Right renal cortex interstitium (tissue), 3 donors: ENCODE results near the gene RNU6-7. TPM values are rescaled to one million over a fixed set of nuclear protein-coding genes. Genes with fewer than 3 reads are reported as not detected.

Experiments
- DNase-seq, 3 donors: peaks; one replicate each; pipeline ENCODE4 v3.0.0-alpha.2; 2013; ENCODE audit warnings: low read depth in 3 of 3, low spot score in 2 of 3
- polyA plus RNA-seq, 3 donors: library from polyadenylated mRNA; unstranded; fragments of 120-200 nt; gene quantifications; one replicate each; pipeline ENCODE4 v1.2.1, GENCODE V29; 2013; ENCODE audit not compliant: insufficient read length in 3 of 3

The RNU6-7 gene
- not detected for polyA plus RNA-seq

DNA sequence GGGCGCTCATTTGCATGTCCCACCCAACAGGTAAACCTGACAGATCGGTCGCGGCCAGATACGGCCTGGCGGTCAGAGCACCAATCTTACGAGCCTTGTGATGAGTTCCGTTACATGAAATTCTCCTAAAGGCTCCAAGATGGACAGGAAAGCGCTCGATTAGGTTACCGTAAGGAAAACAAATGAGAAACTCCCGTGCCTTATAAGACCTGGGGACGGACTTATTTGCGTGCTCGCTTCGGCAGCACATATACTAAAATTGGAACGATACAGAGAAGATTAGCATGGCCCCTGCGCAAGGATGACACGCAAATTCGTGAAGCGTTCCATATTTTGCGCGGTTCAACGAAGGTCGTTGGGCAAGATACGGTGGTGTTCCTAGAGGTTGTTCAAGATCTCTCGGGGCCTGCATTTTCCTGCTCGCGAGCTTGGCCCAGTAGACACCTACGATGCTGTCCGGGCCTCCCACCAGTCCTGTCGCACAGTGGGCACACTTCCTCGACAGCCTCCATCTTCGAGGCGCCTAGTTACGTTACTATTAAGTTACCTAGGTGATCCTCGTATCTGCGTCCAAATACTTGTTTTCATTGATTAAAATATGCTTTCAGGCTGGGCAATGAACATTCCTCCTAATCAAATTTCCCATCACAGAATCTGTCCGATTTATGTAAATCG lies at the start of gene RNU6-7:
RNU6-7 (plus strand) TSS at position 230 of the 675 bp plus-strand sequence.
- DNase-seq = peak; percentile 61 to 79 (median 77)

GRCh38 chr14:32166029-32166428 lies 35.8 kb upstream of the RNU6-7 start:
- DNase-seq = no peak

DNA sequence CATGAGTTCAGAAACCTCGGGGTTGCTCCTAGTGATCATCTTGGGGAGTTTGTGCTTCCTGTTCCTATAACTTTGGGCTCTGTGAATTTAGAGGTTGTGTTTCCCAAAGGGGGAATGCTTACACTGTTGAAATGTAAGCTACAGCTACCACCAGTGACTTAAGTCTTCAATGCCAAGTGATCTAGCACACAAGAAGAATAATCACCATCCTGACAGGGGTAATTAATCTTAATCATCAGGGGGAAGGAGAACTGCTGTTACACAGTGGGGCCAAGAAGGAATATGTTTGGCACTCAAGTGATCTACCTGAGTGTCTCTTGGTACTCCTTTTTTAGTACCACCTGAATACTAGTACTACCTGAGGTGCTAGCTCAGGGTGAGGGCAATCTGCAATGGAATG lies 34.9 kb upstream of the RNU6-7 start:
- no peak for DNase-seq

DNA sequence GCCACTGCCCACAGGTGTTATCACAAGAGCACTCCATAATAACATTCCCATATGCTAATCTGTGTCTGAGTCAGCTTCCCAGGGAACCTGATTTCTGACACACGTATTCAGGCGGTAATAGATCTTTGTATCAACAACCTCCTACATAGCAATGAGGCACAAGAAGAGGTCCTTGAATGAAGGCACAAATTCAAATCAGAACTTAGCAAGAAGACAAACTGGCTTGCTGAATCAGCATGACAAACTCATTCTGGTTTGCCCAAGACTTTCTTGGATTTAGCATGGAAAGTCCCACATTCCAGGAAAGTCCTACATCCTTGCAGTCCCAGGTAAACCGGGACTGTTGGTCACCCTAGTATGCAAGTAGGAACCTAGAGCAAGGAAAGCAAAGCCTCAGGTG lies 33.9 kb upstream of the RNU6-7 start:
- DNase-seq = no peak

DNA sequence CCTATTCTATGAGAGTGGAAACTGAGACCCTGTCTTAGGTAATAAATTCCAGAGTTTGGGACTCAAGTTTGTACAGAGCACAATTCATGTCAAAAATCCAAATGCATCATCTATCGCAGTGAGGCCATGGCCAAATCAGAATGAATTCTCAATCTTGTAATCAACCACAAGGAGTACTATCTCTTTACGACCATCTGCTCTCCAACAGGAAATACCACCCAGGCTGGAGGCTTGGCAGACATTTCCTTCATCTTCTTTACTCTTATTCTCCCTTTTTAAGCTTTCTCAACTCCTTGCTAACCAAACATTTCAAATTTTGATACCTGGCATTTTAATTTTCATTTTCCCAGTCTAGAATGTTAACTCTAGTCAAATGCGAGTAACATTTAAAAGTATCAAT lies 32.7 kb upstream of the RNU6-7 start:
- no peak for DNase-seq

GRCh38 chr14:32171469-32171868 lies 30.4 kb upstream of the RNU6-7 start:
- DNase-seq = no peak

DNA sequence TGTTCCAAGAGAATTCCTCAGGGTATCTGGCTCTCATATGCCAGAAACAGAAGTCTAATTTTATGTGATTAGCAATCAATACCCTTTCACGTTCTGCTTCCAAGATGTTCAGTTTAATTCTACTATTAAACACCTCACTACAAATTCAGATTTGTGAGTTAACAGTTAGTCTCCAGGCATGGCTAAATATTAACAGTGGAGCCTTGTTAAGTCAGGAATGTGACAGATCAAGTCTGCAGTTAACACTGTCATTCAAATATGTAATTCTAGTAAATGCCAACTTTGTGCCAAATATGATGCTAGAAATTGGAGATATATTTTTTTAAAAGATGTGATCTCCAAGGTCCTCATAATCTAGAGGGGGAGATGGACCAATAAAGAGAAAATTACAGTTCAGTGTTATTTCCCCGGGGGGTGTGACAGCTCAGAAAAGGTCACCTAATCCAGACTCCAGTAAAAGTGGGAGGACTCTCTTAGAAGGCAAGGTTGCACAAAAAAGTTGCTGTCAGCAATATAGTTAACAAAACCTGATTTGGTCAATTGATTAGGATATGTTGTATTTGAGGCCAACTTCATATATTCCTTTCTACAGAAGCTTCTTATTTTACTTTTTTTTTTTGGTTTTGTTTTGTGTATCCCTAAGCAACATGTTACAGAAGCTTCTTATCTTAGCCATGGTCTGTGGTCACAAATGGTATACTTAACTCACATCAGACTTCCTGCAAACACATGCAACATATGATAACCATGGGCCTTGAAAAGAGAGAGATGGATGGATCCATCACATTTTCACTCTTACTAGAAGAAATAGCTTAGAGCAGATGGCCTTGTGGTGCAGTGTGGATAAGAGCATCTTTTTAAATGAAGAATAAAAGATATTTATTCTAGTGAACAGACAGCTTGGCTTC lies 18.4 kb upstream of the RNU6-7 start:
- peak in 2 of 3 donors; percentile 1 to 7 for DNase-seq

DNA sequence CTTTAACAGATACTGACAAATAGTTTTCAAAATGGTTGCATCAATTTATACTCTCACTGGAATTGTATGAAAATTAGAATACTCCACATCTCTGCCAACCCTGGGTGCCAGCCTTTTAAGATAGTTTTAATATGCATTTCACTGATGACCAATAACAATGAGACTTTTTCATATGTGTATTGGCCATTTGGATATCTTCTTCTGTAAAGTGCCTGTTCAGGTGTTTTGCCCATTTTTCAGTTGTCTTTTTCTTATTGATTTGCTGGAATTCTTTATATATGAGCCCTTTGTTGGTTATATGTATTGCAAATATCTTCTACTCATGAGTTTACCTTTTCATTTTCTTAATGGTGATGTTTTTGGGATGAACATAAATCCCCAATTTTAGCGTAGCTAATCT lies 16.7 kb upstream of the RNU6-7 start:
- DNase-seq = no peak

DNA sequence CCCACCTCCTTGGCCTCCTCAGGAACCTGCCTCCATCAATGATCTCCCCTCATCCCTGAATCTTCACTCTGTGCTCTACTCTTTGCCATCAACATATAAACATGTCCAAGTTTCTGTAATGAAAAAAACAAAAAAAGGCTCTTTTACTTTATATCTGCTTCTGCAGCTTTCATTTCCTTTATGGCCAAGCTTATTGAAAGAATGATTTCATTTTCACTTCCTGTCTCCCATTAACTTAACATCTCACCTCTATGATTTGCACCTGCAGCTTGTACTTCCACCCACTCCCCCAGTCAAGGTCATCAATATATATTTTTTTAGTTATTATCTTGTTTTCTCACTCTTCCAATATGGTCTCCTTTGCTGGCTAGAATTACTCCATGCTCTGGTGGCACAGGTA lies 15.6 kb upstream of the RNU6-7 start:
- no peak for DNase-seq

DNA sequence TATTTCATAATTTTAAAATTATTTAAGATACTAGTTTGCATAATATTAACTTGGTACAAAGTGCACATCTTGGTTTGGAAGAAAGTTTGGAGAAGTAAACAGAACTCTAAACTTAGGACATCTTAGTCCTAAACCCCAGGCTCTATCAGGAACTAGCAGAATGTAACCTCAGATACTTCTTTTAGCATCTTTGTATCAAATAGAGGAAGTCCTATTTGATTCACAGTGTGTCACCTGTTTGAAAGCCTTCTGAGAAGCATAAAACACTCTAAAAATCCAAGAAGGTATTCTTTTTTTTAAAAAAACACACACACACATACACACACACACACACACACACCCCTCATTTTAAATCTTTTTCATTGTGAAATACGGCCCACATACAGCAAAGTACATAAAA lies 12.0 kb upstream of the RNU6-7 start:
- DNase-seq = no peak

GRCh38 chr14:32190673-32191072 lies 11.2 kb upstream of the RNU6-7 start:
- no peak for DNase-seq

DNA sequence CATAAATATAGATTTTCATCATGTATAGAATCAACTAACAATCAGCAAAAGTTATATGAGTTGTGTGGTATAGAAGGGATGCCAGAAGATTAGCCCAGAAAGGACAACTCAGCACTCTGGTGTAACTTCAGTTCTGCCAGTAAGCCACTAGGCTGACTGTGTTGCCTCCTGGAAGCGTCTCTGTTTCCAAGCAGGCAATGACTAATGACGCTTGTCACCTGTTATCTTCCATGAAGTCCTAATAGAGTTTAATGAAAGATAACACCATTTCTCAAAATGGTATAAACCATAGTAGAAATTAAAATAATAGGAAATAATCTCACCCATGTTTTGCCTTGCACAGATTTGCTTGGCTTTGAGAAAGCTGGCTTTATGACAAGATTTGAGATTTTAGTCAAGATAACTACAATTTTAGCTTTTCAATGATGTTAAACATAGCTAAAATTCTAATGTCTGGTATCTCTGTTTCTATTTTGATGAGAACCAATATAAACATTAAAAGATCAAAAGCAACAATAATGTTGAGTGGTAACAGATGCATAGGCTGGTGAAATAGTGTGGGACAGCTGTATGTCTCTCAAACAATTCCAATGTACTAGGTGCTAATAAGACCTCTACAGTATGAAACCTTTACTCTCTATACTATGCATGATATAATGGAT lies 9.0 kb upstream of the RNU6-7 start:
- DNase-seq = no peak

DNA sequence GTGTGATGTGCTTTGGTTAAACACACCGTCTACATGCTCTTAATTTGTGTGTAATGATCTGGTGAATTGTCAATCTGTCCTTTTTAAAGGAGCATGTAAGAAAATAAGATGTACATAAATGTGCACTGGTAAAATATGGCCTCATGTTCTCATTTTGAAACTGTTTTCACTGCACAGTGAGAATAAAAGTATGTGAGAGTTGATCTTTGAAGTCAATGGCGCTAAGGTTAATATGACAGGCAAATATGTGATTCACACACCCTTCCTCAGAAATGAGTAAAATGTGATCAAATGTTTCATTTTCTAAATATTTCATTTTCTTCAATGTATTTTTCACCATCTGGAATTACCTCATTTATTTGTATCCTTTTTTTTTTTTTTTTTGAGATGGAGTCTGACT lies 8.3 kb upstream of the RNU6-7 start:
- DNase-seq = no peak

- DNase-seq = no peak
Observed at GRCh38 chr14:32195636-32196035, 6.2 kb upstream of the RNU6-7 start.

DNA sequence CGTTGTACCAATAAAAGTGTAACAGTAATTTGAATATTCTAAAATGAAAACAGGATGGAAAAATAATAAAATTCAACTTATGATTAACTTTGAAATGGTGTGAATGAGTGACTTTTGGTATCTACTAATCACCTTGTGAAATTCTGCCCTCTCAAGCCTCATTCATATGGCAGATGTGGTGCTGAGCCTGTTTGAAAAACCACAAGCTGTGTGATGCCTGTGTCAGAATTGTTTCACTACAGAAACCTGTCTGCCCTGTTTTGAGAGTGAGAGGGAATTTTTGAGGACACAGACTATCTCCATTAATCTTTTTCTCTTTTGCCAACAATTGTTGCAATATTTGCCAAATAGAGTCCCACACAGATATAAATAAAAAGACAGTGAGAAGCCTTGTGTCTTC lies 3.9 kb upstream of the RNU6-7 start:
- no peak for DNase-seq

GRCh38 chr14:32200368-32201192 lies 1.3 kb upstream of the RNU6-7 start:
- no peak for DNase-seq

GRCh38 chr14:32201193-32201815 lies 541 bp upstream of the RNU6-7 start:
- DNase-seq = peak; percentile 54 to 72 (median 67)

GRCh38 chr14:32202491-32202997 lies 699 bp downstream of the RNU6-7 start:
- peak; percentile 26 to 63 (median 32) for DNase-seq

DNA sequence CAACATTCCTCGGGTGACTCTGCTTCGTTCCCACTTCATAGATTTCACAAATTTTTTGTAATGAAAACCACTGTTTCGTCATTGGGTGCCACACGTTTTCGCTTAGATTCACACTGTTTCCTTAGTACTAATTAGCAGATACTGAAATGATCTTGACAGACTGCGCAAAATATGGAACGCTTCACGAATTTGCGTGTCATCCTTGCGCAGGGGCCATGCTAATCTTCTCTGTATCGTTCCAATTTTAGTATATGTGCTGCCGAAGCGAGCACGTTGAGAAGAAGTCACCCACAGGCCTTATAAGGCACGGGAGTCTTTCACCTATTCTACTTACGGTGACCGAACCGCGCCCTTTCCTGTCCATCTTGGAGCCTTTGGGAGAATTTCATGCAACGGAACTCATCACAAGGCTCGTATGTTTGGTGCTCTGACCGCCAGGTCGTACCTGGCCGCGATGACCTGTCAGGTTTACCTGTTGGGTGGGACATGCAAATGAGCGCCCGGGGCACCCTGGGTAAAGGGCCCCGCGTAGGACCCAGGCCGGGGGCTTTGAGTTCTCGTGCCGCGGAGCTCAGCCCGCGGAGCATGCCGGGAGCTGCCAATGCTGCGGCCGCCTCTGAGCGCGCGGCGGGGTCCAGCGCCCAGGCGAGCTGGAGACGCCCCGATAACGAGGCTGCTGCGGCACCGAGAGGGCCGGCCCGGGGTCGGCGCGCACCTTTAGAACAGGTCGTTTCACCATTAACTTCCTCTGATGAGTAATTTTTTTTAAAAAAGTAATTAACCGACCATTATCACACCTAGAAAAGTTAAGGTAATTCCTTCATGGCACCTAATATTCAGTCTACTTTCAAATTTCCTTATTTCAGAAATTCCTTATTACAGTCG lies 1.4 kb downstream of the RNU6-7 start, which contains the start of gene RNU6-8:
RNU6-8 (minus strand) TSS at position 272 of the 885 bp plus-strand sequence.
- DNase-seq = peak; percentile 79 to 84 (median 81)
